ENCODE results near the gene FAM241B.

FAM241B gene

GRCh38 chr10:69626826-69627225 is 3.2 kb upstream of the FAM241B start:
- DNase-seq (ENCODE audit: low read depth) = no peak
- no peak overlapping the region for H3K4me3 ChIP-seq (ENCODE audit: low read depth, low read length)
- TF ChIP-seq, protein P1, sequence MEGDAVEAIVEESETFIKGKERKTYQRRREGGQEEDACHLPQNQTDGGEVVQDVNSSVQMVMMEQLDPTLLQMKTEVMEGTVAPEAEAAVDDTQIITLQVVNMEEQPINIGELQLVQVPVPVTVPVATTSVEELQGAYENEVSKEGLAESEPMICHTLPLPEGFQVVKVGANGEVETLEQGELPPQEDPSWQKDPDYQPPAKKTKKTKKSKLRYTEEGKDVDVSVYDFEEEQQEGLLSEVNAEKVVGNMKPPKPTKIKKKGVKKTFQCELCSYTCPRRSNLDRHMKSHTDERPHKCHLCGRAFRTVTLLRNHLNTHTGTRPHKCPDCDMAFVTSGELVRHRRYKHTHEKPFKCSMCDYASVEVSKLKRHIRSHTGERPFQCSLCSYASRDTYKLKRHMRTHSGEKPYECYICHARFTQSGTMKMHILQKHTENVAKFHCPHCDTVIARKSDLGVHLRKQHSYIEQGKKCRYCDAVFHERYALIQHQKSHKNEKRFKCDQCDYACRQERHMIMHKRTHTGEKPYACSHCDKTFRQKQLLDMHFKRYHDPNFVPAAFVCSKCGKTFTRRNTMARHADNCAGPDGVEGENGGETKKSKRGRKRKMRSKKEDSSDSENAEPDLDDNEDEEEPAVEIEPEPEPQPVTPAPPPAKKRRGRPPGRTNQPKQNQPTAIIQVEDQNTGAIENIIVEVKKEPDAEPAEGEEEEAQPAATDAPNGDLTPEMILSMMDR (conservative IDR thresholded peaks at IDR 0.05; ENCODE audit: low read depth, low read length) = no peak

GRCh38 chr10:69628891-69629290 is 1.2 kb upstream of the FAM241B start:
- no peak for DNase-seq (ENCODE audit: low read depth)
- TF ChIP-seq, protein P1 (conservative IDR thresholded peaks at IDR 0.05; ENCODE audit: low read depth, low read length) = no peak
- H3K4me3 ChIP-seq (ENCODE audit: low read depth, low read length) = no peak overlapping the region

DNA sequence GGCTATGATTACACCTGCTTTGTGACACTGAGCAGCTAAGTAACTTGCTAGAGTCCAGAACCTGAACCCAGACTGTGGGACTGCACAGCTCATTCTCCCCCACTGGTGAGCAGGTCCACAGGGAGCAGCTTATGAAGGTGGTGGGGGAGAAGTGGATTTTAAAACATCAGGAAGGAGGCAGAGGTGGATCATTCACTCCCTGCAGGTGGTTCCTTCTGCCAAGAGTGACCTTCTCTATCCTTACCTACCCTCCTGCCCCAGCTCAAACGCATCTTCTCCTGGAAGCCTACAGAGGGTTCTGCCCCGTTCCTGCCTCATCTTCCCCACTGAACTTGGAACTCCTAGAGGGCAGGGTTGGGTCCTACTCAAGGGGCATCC is 539 bp upstream of the FAM241B start:
- H3K4me3 ChIP-seq (ENCODE audit: low read depth, low read length) = no peak overlapping the region
- TF ChIP-seq, protein P1 (conservative IDR thresholded peaks at IDR 0.05; ENCODE audit: low read depth, low read length) = no peak
- no peak for DNase-seq (ENCODE audit: low read depth)

GRCh38 chr10:69630651-69631400 is 779 bp downstream of the FAM241B start:
- no peak for DNase-seq (ENCODE audit: low read depth)
- TF ChIP-seq, protein P1 (conservative IDR thresholded peaks at IDR 0.05; ENCODE audit: low read depth, low read length) = no peak

DNA sequence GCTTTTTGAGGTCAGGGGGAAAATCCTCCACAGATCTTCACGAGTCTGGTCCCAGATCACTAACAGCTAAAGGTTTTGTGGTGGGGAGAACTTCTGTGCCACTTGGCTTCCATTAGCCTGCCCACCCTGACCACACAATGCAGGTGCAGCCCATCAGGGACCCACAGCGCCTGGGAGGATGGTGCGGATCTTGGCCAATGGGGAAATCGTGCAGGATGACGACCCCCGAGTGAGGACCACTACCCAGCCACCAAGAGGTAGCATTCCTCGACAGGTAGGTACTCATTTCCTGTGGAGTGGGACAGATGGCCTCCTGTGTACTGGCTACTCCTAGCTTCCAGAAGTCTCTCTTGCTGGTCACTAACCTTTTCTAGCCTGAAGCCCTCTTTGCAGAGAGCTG is 1.5 kb downstream of the FAM241B start:
- DNase-seq (ENCODE audit: low read depth) = no peak
- TF ChIP-seq, protein P1 (conservative IDR thresholded peaks at IDR 0.05; ENCODE audit: low read depth, low read length) = no peak
- no peak overlapping the region for H3K4me3 ChIP-seq (ENCODE audit: low read depth, low read length)

More at GRCh38 chr10:69630651-69631400, 779 bp downstream of the FAM241B start:
- H3K4me3 ChIP-seq (ENCODE audit: low read depth, low read length) = no peak overlapping the region

DNA sequence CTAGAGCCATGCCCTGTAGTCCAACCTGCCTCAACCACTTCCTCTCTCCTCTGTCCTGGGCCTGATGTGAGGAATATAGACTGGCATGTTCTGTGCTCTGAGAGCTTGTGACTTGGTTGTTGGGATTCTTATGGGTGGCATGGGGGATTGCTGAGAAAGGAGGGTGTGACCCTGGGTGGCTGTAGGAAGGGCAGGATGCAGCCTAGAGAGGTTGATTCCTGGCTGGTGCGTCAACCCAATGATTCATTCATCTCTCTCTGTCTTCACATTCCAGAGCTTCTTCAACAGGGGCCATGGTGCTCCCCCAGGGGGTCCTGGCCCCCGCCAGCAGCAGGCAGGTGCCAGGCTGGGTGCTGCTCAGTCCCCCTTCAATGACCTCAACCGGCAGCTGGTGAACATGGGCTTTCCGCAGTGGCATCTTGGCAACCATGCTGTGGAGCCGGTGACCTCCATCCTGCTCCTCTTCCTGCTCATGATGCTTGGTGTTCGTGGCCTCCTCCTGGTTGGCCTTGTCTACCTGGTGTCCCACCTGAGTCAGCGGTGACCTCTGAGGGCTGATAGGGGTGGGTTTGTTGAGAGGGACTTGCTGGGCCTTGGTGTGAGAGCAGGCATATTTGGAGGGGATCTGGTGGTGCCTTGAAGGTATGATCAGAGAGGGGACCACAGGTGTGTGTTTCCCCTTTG is 2.6 kb downstream of the FAM241B start:
- TF ChIP-seq, protein P1 (conservative IDR thresholded peaks at IDR 0.05; ENCODE audit: low read depth, low read length) = no peak
- no peak overlapping the region for H3K4me3 ChIP-seq (ENCODE audit: low read depth, low read length)
- DNase-seq (ENCODE audit: low read depth) = no peak
